22Rv1 (cell line): ENCODE measurements around the gene ZNF407.
"Not testable (repeated sequence)": the region's sequence is repeated elsewhere in the genome, so short reads cannot be mapped to it uniquely, and the experiment has no call there.

ENCODE experiments used
- H3K27ac ChIP-seq: fragments of 450-650 bp; 2 replicates; pipeline ENCODE4 v1.5.1; 2017
- CTCF ChIP-seq: fragments of 450-650 bp; IDR thresholded peaks from 2 replicates; pipeline ENCODE4 v1.5.1; 2017; ENCODE audit warnings: mild to moderate bottlenecking
- ZFX ChIP-seq: fragments of 450-650 bp; IDR thresholded peaks from 2 replicates; pipeline ENCODE4 v1.6.1; 2017; ENCODE audit warnings: antibody characterized with exemption, borderline replicate concordance

ZNF407 gene

GRCh38 chr18:75090336-75090735 is 492.7 kb downstream of the ZNF407 start:
- no peak overlapping the region for H3K27ac ChIP-seq
- TF ChIP-seq CTCF (no peak), ZFX (no peak)

GRCh38 chr18:75097491-75098225 is 500.0 kb downstream of the ZNF407 start:
- no peak for TF ChIP-seq CTCF
- TF ChIP-seq ZFX: no peak

GRCh38 chr18:75100832-75101630 is 503.4 kb downstream of the ZNF407 start:
- TF ChIP-seq ZFX (no peak), CTCF (no peak)
- H3K27ac ChIP-seq: no peak overlapping the region

More at GRCh38 chr18:75097491-75098225, 500.0 kb downstream of the ZNF407 start:
- no peak overlapping the region for H3K27ac ChIP-seq

- no peak for TF ChIP-seq CTCF
- no peak for TF ChIP-seq ZFX
- H3K27ac ChIP-seq: no peak overlapping the region
These were observed 504.2 kb downstream of the ZNF407 start for GRCh38 chr18:75101916-75102315.

- H3K27ac ChIP-seq: not testable (repeated sequence)
These were observed 506.4 kb downstream of the ZNF407 start for GRCh38 chr18:75104029-75104428.

GRCh38 chr18:75104483-75104882 is 506.8 kb downstream of the ZNF407 start:
- H3K27ac ChIP-seq: no peak overlapping the region
- TF ChIP-seq ZFX (no peak), CTCF (no peak)

GRCh38 chr18:75105551-75106254 is 508.0 kb downstream of the ZNF407 start:
- TF ChIP-seq ZFX (no peak), CTCF (no peak)
- H3K27ac ChIP-seq: no peak overlapping the region
